Ascending aorta (tissue), 2 donors: Measurements from ENCODE around the gene SHLD2. TPM values are rescaled to one million over a fixed set of nuclear protein-coding genes. Genes with fewer than 3 reads are reported as not detected.
"Not testable (repeated sequence)": the region's sequence is repeated elsewhere in the genome, so short reads cannot be mapped to it uniquely, and the experiment has no call there.

Experiments used
- DNase-seq, 2 donors: peaks; one replicate each; pipeline ENCODE4 v3.0.0-alpha.2; 2019; ENCODE audit warnings: low spot score in 2 of 2
- H3K27ac ChIP-seq, 2 donors: fragments of 200-600 bp; sonication (generic); one replicate each; pipeline ENCODE4 v1.5.1; 2016 to 2017; ENCODE audit warnings: mild to moderate bottlenecking in 1 of 2
- H3K27me3 ChIP-seq: fragments of 200-600 bp; sonication (generic); one replicate; pipeline ENCODE4 v1.5.1; 2017
- H3K36me3 ChIP-seq, 2 donors: fragments of 200-600 bp; sonication (generic); one replicate each; pipeline ENCODE4 v1.5.1; 2016
- H3K4me1 ChIP-seq, 2 donors: fragments of 200-600 bp; sonication (generic); one replicate each; pipeline ENCODE4 v1.5.1; 2016 to 2017; ENCODE audit warnings: mild to moderate bottlenecking in 1 of 2
- H3K4me3 ChIP-seq, 2 donors: fragments of 200-600 bp; sonication (generic); one replicate each; pipeline ENCODE4 v1.5.1; 2016 to 2017; ENCODE audit warnings: mild to moderate bottlenecking in 1 of 2
- H3K9me3 ChIP-seq, 2 donors: fragments of 200-600 bp; sonication (generic); one replicate each; pipeline ENCODE4 v1.5.1; 2016
- CTCF ChIP-seq, 3 experiments: fragments of 200-600 bp in 2 of 3; fragments of 450-650 bp in 1 of 3; sonication (generic) in 2 of 3; IDR thresholded peaks; one replicate each; pipeline ENCODE4 v1.5.1; 2016 to 2019; ENCODE audit warnings: antibody characterized with exemption in 3 of 3, mild to moderate bottlenecking in 1 of 3, moderate library complexity in 1 of 3
- intact Hi-C: fragments of 100-400 bp; cut with DNase I; formaldehyde crosslinking; loops from one replicate; pipeline ENCODE4 v1.15.1; 2023
- total RNA-seq: library from RNA; depleted of rRNA; stranded (reverse); fragments of >200 nt; gene quantifications from one replicate; pipeline ENCODE4 v1.1.0, GENCODE V29; 2016

The SHLD2 gene
- total RNA-seq, 1 donor from 2014 or later, result 19.7 TPM

- H3K9me3 ChIP-seq, result no peaks in the 10 kb centered on the region
- TF ChIP-seq CTCF (IDR thresholded peaks at IDR 0.05), result no peak
- DNase-seq, result no peak
- H3K27ac ChIP-seq, result peak overlapping the region; percentile 96 to 97
- intact Hi-C loops, result loop anchor here (1.0 to 10.0 kb wide), 2 partner anchors 8 to 428 kb away; partner anchors contain the start of gene LDB3
- H3K4me3 ChIP-seq, result peak overlapping the region; percentile 81 to 84
- H3K27me3 ChIP-seq, result no peaks in the 10 kb centered on the region
- no peaks in the 10 kb centered on the region for H3K36me3 ChIP-seq
- H3K4me1 ChIP-seq, result peaks cover 6 to 31% of the 10 kb centered on the region in 2 donors
Observed at GRCh38 chr10:87092861-87093631, 2.0 kb upstream of the SHLD2 start.

- peak overlapping the region; percentile 81 to 84 for H3K4me3 ChIP-seq
- H3K27ac ChIP-seq, result peak overlapping the region; percentile 96 to 97
- intact Hi-C loops, result loop anchor here (1.0 to 10.0 kb wide), 3 partner anchors 9 to 429 kb away; partner anchors contain the start of genes BMPR1A and LDB3
- TF ChIP-seq CTCF (IDR thresholded peaks at IDR 0.05), result no peak
- H3K27me3 ChIP-seq, result no peaks in the 10 kb centered on the region
- DNase-seq, result peak; percentile 38 to 89
- no peaks in the 10 kb centered on the region for H3K9me3 ChIP-seq
- H3K36me3 ChIP-seq, result no peaks in the 10 kb centered on the region
- H3K4me1 ChIP-seq, result peaks cover 6 to 25% of the 10 kb centered on the region in 2 donors
Observed at GRCh38 chr10:87093632-87094372, 1.2 kb upstream of the SHLD2 start.

- Histone ChIP-seq H3K27me3 (no peaks in the 10 kb centered on the region), H3K9me3 (no peaks in the 10 kb centered on the region), H3K4me1 (peaks cover 6 to 25% of the 10 kb centered on the region in 2 donors), H3K4me3 (peak overlapping the region; percentile 81 to 84), H3K36me3 (no peaks in the 10 kb centered on the region), H3K27ac (peak overlapping the region; percentile 96 to 99)
- intact Hi-C loops, result loop anchor here (1.0 to 10.0 kb wide), 3 partner anchors 125 to 431 kb away; partner anchors contain the start of genes BMPR1A and LDB3
- peak in 1 of 3 experiments; percentile 7 for TF ChIP-seq CTCF (IDR thresholded peaks at IDR 0.05)
- DNase-seq, result peak; percentile 50 to 93
Observed at GRCh38 chr10:87095236-87095945, 385 bp downstream of the SHLD2 start.

GRCh38 chr10:87101996-87102395 lies 7.0 kb downstream of the SHLD2 start:
- no peak for DNase-seq
- peaks cover 4 to 21% of the 10 kb centered on the region in 2 donors for H3K36me3 ChIP-seq
- intact Hi-C loops, result no loop called here

GRCh38 chr10:87104727-87105126 lies 9.7 kb downstream of the SHLD2 start:
- DNase-seq, H3K27ac ChIP-seq, H3K9me3 ChIP-seq, H3K4me1 ChIP-seq, H3K4me3 ChIP-seq, intact Hi-C loops, H3K27me3 ChIP-seq: not testable (repeated sequence)
- peaks cover 4 to 39% of the 10 kb centered on the region in 2 donors for H3K36me3 ChIP-seq

More at GRCh38 chr10:87101996-87102395, 7.0 kb downstream of the SHLD2 start:
- Histone ChIP-seq H3K27ac (no peak overlapping the region), H3K4me1 (no peaks in the 10 kb centered on the region), H3K4me3 (no peak overlapping the region), H3K27me3 (no peaks in the 10 kb centered on the region), H3K9me3 (no peaks in the 10 kb centered on the region)
- no peak for TF ChIP-seq CTCF (IDR thresholded peaks at IDR 0.05)
